Bone marrow (tissue), 2 donors: Measurements from ENCODE around the gene FTO.

Experiments
- DNase-seq, 2 donors: peaks; one replicate each; lab custom pipeline; 2025; lab: John Stamatoyannopoulos, UW

FTO gene

DNA sequence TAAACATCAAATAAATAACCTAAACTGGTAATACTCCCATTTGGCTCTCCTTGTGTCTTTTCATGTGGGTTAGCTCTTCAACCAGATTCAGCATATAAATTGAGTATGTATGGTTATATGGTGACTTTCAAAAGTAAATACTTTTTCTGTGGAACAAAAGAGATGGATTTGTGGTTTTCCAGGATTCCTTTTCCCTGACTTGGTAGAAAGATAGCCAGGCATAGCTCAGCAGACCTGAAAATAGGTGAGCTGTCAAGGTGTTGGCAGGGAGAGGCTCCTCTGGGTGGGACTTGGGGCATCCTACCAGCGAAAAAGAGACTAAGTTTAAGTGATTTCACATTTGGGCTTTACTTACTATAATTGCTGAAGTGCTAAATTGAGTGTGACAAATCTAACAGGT, 80.3 kb downstream of the FTO start:
- DNase-seq, result no peak

- no peak for DNase-seq
These were observed 81.1 kb downstream of the FTO start for GRCh38 chr16:53785044-53785443.

- DNase-seq, result no peak
These were observed 82.0 kb downstream of the FTO start for GRCh38 chr16:53785916-53786315.

GRCh38 chr16:53787423-53787822, 83.5 kb downstream of the FTO start:
- no peak for DNase-seq

DNA sequence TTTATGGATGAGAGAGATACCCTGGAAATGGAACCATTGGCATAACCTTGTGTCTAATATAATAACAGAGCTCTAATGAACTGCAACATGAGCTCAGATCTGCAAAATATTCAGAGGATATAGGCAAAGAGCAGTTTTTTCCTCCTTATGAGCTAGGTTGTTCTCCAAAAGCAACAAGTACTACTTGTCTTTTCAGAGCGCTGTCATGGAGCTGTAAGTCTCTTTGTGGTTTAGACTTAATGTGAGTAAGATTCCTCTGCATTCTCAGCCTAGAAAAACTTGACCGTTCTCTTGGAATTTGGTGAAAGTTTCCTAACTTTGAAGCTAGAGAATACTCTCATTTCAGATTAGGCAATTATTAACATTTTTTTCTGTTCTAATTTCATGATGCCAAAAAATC, 85.2 kb downstream of the FTO start:
- no peak for DNase-seq

- DNase-seq, result no peak
These were observed 88.4 kb downstream of the FTO start for GRCh38 chr16:53792161-53792951.

DNA sequence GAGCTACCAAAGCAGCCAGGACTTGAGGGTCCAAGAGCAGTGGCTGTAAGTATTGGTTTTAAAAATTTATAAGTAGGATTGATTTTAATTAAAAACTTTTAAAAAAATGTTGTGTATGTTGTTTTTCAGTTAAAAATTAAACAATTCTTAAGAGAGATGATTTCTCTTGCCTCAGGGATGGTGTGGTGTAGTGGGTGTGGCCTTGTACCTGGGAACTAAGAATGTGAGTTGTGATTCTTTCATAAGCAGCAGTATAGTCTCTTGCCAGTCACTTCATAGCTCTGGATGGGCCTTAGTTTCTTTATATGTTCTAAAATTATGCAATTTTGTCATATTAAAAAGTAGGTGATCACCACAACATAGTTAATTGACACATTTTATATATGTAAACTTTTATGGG, 99.5 kb downstream of the FTO start:
- no peak for DNase-seq

DNA sequence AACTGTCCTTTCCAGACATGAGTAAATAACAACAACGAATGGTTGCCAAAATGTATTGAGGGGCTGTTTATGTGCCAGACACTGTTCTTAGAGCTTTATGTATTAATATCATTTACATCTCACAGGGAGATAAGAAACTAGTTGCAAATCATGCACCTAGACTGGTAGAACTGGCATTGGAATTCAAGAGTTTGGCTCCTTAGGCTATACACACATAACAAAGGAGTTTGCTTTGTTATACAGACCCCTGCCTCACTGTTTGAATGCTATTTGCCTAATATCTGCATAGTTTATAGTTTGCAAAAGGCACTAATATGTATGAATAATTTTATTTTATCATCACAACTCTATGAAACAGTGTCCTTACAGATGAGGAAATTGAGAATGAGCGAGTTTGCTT, 100.0 kb downstream of the FTO start:
- DNase-seq, result no peak

DNA sequence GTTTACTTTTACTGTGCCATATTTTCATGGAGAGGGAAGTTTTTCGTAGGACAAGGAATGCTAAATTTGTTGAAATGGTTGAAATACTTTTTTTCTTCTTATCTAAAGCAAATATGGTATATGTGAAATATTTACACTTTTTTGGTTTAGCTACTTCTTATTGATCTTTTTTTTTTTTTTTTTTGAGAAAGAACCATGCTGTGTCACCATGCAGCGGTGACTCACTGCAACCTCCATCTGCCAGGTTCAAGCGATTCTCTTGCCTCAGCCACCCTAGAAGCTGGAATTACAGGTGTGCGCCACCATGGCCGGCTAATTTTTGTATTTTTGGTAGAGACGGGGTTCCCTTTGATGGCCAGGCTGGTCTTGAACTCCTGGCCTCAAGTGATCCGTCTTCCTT, 100.5 kb downstream of the FTO start:
- DNase-seq, result no peak

DNA sequence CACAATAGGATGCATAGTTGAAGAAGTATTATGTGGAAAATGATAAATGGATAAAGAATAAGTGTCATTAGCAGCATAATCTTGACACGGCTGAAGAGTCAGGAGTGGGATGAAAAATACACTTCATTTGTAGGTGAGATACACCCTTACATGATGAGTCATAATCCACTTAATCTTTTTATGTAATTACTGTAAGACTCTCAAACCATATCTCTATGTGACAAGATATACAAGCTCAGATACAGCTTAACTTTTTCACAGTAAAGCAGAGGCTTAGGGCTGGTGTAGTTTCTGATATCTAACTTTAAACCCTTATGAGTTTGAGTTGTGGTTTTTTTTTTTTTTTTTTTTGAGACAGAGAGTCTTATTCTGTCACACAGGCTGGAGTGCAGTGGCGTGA, 101.2 kb downstream of the FTO start:
- no peak for DNase-seq

DNA sequence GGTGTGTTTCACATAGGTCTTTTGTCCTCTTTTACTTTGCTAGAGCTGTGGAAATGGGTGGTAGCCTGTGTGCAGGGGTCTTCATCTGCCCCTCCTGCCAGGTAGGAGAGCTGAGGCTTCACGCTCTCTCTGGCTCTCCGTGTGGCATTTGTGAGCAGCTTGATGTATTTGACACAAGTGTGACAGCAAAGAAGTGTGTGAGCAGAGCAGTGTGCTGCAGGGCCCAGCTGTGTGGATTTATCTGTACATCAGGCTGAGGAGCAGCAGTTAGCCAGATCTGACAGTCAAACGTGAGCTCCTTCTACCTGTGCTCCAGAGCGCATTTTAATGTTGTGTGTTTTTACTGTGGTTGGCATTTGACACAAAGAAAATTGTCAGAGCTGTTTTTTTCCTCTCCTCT, 101.8 kb downstream of the FTO start:
- DNase-seq, result no peak

- no peak for DNase-seq
These were observed 105.4 kb downstream of the FTO start for GRCh38 chr16:53809088-53809932.

DNA sequence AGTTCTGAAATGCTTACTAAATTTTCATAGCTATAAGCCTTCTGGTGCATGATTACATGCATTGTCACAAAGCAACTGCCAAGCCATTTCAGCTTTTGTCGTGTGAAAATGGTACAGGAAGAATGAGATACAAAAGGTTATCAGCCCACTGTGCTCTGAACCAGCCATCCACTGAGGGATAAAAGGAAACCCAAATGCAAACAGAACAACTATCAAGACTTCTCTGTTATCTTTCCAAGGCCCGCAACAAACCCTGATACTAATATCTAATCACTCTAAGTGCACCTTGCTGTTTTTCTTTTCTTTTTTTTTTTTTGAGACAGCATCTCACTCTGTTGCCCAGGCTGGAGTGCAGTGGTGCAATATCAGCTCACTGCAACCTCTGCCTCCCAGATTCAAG, 109.0 kb downstream of the FTO start:
- DNase-seq, result no peak

DNA sequence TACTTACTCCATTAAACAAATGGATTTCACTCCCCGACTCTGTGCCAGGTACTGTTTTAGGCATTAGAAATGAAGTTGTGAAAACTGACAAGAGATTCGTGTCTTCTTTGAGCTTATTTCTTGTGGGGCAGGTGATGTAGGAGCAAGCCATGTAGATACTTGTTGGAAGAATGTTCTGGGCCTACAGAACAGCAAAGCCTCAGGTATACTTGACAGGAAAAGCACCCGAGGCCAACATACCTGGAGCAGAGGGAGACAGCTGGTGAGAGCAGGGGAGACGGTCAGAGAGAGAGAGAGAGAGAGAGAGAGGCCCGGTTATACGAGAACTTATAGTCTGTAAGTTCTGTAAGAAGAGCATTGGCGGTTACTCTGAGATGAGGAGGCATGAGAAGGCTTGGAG, 110.8 kb downstream of the FTO start:
- DNase-seq, result no peak

- DNase-seq, result no peak
These were observed 112.4 kb downstream of the FTO start for GRCh38 chr16:53816211-53816836.

DNA sequence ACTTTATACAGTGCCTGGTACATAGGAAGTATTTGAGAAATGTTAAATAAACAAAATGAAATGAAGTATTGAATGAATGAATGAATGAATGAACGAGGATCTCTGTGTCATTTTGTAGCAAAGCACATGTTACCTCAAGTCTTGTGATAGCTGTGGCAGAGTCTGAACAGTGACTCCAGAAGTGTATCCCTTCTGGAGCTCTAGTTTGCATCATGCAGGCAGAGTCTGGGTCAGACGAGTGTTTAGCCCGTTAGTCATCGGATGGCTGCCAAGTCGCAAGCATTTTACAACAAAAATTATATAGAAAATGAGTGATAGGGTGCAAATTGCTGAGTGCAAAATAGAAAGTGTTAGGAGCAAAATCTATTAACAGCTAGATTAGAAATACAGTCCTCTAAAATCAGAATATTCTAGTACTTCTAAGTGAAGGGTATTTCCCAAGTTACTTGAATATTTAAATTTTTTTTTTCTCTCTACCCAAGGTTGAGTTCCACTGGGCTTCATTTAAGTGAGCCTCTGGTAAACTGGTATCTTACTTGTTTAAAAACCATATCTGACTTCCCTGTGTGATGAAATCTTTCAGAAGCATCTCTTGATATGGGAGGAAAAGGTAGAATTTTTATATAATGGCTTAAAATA, 113.3 kb downstream of the FTO start:
- no peak for DNase-seq

DNA sequence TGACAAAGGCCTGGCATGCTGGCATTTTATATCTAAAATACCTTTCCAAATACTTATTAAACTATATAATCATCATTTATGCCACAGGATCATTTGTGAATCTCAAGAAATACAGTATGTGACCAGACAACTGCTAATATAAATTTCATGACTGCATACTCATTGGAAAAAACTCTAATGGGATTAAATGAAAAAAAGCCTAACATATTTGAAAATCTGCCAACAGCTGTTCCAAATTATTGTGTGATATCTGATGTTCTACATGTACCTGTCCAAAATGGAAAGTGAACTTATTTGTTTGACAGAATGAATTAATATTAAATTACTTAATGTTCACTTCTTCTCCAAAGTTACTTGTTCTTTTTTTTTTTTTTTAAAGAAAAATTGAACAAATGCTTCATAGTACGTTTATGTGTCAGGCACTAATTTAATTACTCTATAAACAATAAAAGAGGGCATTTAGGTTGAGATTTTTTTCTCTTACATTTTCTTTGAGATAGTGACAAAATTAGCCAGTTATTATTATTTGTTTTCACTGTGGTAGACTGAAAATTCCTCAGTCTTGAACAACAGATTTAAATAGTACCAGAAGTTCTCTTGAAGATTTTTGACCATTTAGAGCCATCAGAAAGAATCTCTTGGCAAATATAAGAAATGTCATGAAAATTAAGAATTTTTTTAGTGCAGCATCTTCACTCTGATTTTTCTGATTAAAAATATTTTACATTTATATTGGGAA, 114.0 kb downstream of the FTO start:
- DNase-seq, result no peak

DNA sequence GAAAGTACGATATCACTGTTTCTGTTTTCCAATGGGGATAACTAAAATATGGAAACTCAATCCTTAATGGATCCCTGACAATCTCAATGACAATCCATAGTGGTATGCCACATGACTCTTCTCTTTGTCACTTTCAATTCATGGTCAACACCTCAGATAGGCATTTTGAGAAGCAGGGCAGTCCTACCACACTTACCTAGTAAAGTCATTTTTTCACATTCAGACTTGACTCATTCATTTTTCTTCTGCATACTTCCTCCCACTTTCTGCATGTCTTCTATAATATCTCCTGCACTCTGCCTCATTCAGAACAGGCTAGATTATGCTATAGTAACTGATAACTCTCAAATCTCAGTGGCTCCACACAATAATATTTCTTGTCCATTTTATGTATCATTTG, 117.5 kb downstream of the FTO start:
- no peak for DNase-seq

- no peak for DNase-seq
These were observed 118.1 kb downstream of the FTO start for GRCh38 chr16:53821957-53822625.

GRCh38 chr16:53822936-53823529, 119.1 kb downstream of the FTO start:
- DNase-seq, result no peak

DNA sequence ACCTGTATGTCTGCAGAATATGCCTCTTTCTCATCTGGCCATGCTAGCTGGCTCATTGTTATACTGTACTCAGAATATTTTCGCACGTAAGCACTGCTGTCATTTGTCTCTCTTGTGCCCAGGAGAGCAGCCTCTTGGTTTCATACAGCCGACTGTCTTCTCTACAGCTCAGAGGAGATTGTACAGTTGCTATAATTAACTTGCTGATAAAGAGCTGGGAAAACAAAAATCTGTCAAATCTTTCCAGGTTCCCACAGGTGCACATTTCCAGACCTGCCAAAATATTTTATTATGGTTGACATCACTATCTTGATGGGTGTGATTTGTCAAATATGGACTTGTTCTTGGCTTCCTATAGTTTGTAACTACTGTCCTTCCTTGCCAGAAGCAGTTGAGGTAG, 122.7 kb downstream of the FTO start:
- DNase-seq, result no peak
